ENCODE results near the gene FKBP2. TPM values are rescaled to one million over a fixed set of nuclear protein-coding genes. Genes with fewer than 3 reads are reported as not detected.

FKBP2 gene
- total and polyA plus RNA-seq, 2 of the 13 experiments (the other 11 are each of a cell fraction or from before 2014, with no cell fraction given), result 30.1 to 53.3 TPM

DNA sequence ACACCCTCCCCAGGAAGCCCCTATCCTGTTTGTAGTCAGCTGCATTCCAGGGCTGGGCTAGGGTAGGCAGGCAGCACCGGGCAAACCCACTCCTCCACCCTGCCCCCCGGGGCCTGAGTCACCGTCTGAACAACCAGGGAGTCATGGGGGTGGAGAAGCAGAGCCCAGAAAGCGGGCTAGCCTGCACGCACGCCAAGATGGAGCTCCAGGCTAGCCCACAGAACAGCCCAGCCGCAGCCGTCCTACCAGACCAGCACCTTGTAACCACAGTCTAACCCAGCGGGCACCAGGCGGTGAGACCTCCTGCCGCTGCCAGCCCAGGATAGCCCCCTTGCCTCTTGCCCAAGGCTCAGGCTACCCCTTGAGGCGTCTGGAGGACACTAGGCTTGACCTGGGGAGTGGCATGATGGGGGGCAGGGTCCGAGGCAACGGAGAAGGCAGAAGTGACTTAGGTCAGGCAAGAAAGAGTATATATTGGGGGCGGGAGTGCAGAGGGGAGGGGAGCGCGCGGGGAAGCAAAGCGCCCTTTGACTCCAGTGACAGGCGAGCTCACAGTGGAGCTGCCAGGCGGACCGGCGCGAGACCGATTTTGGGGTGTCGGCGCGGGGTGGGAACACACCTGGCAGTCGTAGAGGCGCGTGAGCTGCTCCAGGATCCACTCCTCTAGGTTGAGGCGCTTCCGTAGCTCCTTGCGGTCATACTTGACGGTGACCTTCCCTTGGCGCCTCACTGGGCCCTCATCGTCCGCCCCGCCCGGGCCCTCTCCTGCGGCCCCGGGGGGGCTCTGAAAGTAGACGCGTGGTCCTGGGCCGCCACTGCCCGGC, 5.1 kb downstream of the FKBP2 start (continued):
- TF ChIP-seq, protein P1, sequence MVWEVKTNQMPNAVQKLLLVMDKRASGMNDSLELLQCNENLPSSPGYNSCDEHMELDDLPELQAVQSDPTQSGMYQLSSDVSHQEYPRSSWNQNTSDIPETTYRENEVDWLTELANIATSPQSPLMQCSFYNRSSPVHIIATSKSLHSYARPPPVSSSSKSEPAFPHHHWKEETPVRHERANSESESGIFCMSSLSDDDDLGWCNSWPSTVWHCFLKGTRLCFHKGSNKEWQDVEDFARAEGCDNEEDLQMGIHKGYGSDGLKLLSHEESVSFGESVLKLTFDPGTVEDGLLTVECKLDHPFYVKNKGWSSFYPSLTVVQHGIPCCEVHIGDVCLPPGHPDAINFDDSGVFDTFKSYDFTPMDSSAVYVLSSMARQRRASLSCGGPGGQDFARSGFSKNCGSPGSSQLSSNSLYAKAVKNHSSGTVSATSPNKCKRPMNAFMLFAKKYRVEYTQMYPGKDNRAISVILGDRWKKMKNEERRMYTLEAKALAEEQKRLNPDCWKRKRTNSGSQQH (CRISPR knock-in tag; IDR thresholded peaks at IDR 0.05; ENCODE audit: low read depth), result peak; percentile 52; the same call in 1 of the 2 replicates
- TF ChIP-seq, protein P2, sequence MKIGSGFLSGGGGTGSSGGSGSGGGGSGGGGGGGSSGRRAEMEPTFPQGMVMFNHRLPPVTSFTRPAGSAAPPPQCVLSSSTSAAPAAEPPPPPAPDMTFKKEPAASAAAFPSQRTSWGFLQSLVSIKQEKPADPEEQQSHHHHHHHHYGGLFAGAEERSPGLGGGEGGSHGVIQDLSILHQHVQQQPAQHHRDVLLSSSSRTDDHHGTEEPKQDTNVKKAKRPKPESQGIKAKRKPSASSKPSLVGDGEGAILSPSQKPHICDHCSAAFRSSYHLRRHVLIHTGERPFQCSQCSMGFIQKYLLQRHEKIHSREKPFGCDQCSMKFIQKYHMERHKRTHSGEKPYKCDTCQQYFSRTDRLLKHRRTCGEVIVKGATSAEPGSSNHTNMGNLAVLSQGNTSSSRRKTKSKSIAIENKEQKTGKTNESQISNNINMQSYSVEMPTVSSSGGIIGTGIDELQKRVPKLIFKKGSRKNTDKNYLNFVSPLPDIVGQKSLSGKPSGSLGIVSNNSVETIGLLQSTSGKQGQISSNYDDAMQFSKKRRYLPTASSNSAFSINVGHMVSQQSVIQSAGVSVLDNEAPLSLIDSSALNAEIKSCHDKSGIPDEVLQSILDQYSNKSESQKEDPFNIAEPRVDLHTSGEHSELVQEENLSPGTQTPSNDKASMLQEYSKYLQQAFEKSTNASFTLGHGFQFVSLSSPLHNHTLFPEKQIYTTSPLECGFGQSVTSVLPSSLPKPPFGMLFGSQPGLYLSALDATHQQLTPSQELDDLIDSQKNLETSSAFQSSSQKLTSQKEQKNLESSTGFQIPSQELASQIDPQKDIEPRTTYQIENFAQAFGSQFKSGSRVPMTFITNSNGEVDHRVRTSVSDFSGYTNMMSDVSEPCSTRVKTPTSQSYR (CRISPR knock-in tag; IDR thresholded peaks at IDR 0.05; ENCODE audit: borderline replicate concordance), result peak; percentile 8; the same call in 1 of the 2 replicates
- TF ChIP-seq AHR (CRISPR knock-in tag; IDR thresholded peaks at IDR 0.05) (0 out of 2 replicates have a peak, but pooled peaks have one; percentile 18), ZNF451 (CRISPR knock-in tag; IDR thresholded peaks at IDR 0.05) (peak; percentile 50; the same call in 1 of the 2 replicates), POLR2G (IDR thresholded peaks at IDR 0.05; ENCODE audit: low read depth, low read length) (peak; percentile 44; the same call in 1 of the 2 replicates), AGO2 (optimal IDR thresholded peaks at IDR 0.05; ENCODE audit: low read depth, low read length) (peak; percentile 54)
- TF ChIP-seq, protein P3, sequence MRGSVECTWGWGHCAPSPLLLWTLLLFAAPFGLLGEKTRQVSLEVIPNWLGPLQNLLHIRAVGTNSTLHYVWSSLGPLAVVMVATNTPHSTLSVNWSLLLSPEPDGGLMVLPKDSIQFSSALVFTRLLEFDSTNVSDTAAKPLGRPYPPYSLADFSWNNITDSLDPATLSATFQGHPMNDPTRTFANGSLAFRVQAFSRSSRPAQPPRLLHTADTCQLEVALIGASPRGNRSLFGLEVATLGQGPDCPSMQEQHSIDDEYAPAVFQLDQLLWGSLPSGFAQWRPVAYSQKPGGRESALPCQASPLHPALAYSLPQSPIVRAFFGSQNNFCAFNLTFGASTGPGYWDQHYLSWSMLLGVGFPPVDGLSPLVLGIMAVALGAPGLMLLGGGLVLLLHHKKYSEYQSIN (CRISPR knock-in tag; IDR thresholded peaks at IDR 0.05; ENCODE audit: borderline replicate concordance), result no peak
- TF ChIP-seq, protein P4, sequence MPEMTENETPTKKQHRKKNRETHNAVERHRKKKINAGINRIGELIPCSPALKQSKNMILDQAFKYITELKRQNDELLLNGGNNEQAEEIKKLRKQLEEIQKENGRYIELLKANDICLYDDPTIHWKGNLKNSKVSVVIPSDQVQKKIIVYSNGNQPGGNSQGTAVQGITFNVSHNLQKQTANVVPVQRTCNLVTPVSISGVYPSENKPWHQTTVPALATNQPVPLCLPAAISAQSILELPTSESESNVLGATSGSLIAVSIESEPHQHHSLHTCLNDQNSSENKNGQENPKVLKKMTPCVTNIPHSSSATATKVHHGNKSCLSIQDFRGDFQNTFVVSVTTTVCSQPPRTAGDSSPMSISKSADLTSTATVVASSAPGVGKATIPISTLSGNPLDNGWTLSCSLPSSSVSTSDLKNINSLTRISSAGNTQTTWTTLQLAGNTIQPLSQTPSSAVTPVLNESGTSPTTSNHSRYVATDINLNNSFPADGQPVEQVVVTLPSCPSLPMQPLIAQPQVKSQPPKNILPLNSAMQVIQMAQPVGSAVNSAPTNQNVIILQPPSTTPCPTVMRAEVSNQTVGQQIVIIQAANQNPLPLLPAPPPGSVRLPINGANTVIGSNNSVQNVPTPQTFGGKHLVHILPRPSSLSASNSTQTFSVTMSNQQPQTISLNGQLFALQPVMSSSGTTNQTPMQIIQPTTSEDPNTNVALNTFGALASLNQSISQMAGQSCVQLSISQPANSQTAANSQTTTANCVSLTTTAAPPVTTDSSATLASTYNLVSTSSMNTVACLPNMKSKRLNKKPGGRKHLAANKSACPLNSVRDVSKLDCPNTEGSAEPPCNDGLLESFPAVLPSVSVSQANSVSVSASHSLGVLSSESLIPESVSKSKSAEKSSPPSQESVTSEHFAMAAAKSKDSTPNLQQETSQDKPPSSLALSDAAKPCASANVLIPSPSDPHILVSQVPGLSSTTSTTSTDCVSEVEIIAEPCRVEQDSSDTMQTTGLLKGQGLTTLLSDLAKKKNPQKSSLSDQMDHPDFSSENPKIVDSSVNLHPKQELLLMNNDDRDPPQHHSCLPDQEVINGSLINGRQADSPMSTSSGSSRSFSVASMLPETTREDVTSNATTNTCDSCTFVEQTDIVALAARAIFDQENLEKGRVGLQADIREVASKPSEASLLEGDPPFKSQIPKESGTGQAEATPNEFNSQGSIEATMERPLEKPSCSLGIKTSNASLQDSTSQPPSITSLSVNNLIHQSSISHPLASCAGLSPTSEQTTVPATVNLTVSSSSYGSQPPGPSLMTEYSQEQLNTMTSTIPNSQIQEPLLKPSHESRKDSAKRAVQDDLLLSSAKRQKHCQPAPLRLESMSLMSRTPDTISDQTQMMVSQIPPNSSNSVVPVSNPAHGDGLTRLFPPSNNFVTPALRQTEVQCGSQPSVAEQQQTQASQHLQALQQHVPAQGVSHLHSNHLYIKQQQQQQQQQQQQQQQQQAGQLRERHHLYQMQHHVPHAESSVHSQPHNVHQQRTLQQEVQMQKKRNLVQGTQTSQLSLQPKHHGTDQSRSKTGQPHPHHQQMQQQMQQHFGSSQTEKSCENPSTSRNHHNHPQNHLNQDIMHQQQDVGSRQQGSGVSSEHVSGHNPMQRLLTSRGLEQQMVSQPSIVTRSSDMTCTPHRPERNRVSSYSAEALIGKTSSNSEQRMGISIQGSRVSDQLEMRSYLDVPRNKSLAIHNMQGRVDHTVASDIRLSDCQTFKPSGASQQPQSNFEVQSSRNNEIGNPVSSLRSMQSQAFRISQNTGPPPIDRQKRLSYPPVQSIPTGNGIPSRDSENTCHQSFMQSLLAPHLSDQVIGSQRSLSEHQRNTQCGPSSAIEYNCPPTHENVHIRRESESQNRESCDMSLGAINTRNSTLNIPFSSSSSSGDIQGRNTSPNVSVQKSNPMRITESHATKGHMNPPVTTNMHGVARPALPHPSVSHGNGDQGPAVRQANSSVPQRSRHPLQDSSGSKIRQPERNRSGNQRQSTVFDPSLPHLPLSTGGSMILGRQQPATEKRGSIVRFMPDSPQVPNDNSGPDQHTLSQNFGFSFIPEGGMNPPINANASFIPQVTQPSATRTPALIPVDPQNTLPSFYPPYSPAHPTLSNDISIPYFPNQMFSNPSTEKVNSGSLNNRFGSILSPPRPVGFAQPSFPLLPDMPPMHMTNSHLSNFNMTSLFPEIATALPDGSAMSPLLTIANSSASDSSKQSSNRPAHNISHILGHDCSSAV (CRISPR knock-in tag; IDR thresholded peaks at IDR 0.05; ENCODE audit: borderline replicate concordance), result no peak
- TF ChIP-seq, protein P5, sequence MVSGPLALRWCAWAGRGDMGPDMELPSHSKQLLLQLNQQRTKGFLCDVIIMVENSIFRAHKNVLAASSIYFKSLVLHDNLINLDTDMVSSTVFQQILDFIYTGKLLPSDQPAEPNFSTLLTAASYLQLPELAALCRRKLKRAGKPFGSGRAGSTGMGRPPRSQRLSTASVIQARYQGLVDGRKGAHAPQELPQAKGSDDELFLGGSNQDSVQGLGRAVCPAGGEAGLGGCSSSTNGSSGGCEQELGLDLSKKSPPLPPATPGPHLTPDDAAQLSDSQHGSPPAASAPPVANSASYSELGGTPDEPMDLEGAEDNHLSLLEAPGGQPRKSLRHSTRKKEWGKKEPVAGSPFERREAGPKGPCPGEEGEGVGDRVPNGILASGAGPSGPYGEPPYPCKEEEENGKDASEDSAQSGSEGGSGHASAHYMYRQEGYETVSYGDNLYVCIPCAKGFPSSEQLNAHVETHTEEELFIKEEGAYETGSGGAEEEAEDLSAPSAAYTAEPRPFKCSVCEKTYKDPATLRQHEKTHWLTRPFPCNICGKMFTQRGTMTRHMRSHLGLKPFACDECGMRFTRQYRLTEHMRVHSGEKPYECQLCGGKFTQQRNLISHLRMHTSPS (CRISPR knock-in tag; IDR thresholded peaks at IDR 0.05; ENCODE audit: low read depth), result peak; percentile 62; the same call in 1 of the 2 replicates

Data from HepG2 (cell line).